HepG2 (cell line): ENCODE measurements around the gene KIAA1549.

Experiments used
- MAX ChIP-seq: IDR thresholded peaks from 2 replicates; pipeline ENCODE4 v1.6.1; 2012; ENCODE audit warnings: inconsistent platforms
- SATB2 ChIP-seq: sonication (generic); formaldehyde crosslinking; IDR thresholded peaks from 2 replicates; pipeline ENCODE4 v1.5.0; 2020; ENCODE audit warnings: missing genetic modification reagents

DNA sequence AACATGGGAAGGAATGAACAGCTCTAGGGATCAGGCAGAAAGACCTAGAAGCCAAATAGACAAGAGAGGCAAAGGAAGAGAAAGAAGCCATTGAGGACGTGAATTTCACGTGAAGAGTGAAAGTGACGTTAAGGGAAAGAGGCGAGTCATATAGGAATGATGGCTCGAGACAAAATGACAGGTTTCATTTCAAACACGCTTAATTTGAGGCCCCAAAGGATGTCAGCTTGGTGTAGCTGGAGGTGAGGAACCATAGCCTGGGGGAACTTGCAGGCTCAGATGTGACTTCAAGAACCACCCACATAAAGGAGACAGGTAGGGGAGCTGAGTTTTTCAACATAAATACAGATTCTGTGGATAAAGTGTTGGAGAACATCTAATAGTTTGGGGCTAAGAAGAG, 98.9 kb downstream of the KIAA1549 start:
- TF ChIP-seq SATB2 (no peak), MAX (no peak)
